Astrocyte (in vitro differentiated cells and primary cell): Measurements from ENCODE around the gene EHD4.

Experiments
- CTCF ChIP-seq: IDR thresholded peaks from 2 replicates; pipeline ENCODE4 v1.5.1; 2011; ENCODE audit warnings: low read depth, mild to moderate bottlenecking, inconsistent platforms, low read length, moderate library complexity; ENCODE audit not compliant: insufficient read depth
- EZH2 ChIP-seq: IDR thresholded peaks from 2 replicates; pipeline ENCODE4 v1.6.1; 2012; ENCODE audit warnings: mild to moderate bottlenecking, low read length, inconsistent platforms; ENCODE audit not compliant: insufficient read depth

- no peak for TF ChIP-seq CTCF
- no peak for TF ChIP-seq EZH2
These were observed 30.0 kb upstream of the EHD4 start for GRCh38 chr15:42002333-42002732.
